ENCODE results near the gene KCNG2.
"Not testable (repeated sequence)": the region's sequence is repeated elsewhere in the genome, so short reads cannot be mapped to it uniquely, and the experiment has no call there.

Gene KCNG2

DNA sequence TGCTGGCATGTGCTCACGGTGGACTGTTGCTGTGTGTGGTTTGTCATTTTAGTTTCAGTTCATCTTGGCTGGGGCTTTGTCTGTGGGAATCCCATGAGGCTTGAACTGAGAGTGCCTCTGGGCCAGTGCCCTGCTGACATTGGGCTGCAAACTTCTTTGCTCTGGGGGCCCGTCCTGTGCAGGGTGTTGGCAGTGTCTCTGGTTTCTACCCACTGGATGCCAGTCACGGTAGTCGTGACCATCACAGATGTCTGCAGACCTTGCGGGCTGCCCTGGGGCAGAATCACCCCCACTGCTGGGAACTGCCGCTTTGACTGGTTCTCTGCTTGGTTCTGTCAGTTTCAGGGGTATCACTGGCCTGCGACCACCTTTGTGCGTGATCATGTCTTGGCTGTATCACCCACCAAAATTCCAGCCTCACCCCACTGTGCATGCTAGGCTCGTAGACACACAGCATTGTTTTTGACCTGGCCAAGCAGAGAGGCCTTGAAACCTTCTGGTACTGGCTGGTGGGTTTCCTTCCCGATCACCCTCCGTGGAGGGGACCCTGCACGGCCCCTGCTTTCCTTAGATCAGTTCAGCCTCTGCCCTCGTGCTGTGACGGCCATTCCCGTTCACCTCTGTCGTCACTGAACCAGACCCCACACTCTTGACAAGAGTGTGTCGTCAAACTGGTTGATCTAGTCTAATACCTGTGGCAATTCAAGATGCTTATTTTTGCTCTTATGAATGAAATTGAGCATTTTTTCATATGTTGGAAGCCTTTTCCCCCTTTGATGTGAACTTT lies 57.6 kb downstream of the KCNG2 start:
- DNase-seq = no peak

DNA sequence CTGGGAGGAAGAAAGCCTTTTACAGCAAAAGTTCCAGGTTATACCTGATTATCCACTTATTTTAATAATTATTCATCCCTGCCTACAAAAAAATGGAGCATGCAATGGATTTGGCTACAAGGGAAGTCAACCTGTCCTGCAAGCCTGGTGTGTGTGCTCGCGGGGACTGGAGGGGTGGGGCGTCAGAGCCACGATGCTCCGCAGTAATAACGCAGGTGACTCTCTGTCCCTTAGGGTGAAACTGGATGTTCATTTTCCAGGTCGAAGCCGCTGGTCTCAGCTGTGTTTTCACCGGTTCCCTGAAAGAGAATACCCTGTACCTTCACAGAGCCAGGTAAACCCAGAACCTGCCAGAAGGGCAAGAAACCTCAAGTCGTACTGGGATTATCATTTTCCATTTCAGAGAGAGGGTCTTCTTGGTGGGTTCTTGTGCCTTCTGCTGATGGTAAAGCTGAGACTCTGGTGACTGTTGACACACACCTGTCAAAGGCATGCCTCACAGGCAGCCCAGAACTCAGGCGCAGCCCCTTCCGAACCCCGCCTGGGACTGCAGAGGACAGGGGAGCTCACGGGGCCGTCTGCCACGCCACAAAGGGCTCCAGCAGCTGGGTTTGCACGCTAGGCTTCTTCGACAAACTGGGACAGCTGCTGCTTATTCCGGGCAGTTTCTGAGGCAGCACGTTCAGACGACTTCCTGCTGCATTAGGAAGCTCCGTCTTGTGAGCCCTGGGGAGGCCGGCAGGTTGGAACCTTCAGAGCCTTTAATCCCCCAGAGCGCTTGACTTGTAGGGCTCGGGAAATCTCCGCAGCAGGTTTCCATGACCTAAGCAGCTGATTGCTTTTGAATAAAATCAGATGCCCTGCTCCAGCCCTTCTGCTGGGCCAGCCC lies 58.6 kb downstream of the KCNG2 start:
- DNase-seq = peak; percentile 66

DNA sequence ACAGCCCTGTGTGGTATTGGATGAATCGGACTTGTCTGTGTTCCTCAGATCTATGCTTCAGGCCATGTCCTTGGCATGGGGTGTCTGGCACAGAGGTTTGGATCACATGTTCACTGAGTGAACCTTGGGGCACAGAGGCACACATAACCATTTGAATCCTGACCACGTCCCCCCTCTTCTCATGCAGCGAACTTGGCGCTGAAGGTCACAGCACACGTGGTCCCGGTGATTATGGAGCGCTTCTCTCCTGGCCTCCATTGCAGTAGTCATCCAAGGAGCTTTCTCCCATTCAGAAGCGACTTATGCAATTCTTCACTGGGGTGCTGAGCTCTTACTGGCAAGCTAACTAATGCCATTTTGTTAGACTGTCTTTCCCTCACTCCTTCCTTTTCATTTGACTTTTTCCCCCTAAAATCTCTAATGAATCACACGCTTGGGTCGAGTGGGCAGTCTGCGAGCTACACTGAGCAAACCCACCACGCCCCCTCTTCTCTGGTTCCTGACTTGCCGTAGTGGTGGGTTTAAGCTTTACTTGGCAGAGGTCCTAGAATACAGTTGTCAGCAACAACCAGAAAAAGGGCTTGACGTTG lies 59.4 kb downstream of the KCNG2 start:
- DNase-seq = peak; percentile 17

DNA sequence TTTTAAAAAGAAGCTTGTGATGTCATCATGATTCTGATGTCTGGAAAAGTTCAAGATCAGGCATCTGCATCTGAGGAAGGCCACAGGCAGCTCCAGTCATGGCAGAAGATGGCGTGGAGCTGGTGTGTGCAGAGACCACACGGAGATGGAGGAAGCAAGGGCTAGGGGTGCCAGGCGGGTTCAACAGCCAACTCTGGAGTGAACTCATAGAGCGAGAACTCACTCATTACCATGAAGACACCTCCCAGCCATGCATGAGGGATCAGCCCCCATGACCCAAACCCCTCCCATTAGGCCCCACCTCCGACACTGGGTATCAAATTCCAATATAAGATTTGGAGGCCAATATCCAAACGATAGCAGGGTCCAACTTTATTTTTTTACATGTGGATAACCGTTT lies 61.6 kb downstream of the KCNG2 start:
- DNase-seq = no peak

DNA sequence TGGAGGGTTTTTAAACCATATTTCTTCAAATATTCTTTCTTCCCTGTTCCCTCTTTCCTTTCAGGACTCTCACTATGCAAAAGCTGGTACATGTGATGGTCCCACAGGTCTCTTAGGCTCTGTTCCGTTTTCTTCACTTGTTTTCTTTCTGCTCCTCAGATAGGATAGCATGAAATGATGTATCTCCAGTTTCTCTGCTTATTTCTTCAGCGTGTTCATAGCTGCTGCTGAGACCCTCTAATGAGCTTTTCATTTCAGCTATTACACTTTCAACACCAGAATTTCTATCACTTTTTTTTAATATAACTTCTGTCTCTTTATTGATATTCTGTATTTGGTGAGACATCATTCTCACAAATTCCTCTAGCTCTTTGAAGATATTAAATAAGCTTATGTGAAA lies 63.9 kb downstream of the KCNG2 start:
- DNase-seq = no peak

DNA sequence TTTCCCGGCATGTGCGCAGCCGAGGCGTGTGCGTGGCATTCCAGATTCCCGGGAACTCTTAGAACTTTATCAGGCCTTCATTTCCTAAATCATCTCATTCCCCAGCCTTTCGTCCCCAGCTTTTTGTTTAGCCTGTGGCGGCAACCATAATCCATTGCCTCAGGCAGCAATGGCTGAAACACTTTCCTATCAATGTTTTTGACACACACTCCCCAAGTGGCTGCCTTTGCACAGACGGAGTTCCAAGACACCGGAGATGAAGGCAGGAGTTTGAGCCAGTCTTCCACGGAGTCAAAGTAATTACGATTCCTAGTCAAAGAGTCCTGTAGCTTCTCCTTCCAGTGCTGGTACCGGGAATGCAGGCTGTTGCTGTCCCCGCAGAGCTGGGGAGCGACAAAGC lies 64.8 kb downstream of the KCNG2 start:
- DNase-seq = no peak

DNA sequence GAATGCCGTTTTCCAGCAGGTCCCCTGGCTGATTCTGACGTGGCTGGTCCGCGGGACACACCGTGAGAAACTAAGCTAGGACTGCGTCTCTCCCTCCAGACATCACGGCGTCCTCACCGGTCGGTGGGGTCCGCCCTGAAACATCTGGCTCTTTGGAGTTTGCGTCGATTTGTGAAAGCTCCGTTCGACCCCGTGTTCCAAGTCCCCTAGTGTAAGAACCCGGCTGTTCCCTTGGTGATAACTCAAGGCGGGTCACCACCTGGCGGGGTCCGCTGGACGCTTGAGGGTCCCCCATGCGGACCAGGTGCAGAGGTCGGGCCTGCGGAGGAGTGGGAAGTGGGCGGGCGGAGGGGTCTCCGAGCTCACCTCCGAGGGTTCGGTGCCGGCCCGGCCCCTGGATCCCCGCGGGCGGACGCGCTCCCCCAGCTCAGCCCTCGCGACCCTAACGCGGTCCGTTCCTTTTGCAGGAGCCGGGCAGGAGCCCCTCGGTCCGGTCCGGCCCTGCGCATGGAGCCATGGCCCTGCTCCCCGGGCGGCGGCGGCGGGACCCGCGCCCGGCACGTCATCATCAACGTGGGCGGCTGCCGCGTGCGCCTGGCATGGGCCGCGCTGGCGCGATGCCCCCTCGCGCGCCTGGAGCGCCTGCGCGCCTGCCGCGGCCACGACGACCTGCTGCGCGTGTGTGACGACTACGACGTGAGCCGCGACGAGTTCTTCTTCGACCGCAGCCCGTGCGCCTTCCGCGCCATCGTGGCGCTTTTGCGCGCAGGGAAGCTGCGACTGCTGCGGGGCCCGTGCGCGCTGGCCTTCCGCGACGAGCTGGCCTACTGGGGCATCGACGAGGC lies 65.6 kb downstream of the KCNG2 start:
- no peak for DNase-seq

DNA sequence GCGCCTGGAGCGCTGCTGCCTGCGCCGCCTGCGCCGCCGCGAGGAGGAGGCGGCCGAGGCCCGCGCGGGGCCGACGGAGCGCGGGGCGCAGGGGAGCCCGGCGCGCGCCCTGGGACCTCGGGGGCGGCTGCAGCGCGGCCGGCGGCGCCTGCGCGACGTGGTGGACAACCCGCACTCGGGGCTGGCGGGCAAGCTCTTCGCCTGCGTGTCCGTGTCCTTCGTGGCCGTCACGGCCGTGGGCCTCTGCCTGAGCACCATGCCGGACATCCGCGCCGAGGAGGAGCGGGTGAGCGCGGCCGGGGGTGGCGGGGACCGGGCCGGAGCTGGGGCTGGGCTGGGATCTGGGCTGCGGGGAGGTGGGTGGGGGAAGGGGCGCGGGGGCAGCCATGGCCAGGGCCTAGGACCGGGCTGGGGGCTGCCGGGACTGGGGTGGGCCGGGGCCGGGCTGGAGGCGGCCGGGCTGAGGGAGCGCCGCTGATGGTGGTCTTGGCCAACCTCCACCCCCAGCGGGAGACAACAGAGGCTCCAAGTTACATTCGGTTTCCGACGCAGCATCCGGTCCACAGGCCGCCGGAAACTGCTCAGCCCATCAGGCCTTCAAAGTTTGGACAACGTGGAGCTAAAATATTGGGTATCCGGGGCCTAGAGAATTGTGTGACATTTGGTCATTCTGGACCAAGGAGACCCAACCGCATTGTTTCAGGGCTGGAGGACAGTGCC lies 66.4 kb downstream of the KCNG2 start:
- no peak for DNase-seq

DNA sequence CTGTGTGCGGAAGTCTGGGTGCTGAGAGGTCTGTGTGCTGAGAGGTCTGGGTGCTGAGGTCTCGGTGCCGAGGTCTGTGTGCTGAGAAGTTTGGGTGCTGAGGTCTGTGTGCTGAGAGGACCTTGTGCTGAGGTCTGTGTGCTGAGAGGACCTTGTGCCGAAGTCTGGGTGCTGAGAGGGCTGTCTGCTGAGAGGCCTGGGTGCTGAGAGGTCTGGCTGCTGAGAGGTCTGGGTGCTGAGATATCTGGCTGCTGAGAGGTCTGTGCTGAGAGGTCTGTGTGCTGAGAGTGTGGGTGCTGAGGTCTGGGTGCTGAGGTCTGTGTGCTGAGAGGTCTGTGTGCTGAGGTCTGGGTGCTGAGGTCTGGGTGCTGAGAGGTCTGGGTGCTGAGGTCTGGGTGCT lies 67.2 kb downstream of the KCNG2 start:
- DNase-seq = not testable (repeated sequence)

DNA sequence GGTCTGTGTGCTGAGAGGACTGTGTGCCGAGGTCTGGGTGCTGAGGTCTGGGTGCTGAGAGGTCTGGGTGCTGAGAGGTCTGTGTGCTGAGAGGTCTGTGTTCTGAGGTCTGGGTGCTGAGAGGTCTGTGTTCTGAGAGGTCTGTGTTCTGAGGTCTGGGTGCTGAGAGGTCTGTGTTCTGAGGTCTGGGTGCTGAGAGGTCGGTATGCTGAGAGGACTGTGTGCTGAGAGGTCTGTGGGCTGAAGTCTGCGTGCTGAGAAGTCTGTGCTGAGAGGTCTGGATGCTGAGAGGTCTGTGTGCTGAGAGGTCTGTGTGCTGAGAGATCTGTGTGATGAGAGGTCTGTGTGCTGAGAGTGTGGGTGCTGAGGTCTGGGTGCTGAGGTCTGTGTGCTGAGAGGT lies 68.2 kb downstream of the KCNG2 start:
- not testable (repeated sequence) for DNase-seq

DNA sequence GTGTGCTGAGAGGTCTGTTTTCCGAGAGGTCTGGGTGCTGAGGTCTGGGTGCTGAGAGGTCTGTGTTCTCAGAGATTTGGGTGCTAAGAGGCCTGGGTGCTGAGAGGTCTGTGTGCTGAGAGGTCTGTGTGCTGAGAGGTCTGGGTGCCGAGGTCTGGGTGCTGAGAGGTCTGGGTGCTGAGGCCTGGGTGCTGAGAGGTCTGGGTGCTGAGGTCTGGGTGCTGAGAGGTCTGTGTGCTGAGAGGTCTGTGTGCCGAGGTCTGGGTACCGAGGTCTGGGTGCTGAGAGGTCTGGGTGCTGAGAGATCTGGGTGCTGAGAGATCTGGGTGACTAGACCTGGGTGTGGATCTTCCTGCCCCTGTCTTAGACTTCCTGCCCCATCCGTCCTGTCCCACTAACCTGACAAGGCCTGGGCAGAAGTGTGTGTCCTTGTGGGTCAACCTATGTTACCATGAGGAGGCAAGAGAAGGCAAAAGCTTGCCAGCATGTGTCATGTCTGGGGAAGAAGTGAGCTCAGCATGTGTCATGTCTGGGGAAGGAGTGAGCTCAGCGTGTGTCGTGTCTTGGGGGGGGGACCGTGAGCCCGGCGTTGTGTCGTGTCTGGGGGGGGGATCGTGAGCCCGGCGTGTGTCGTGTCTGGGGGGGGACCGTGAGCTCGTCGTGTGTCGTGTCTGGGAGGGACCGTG lies 69.3 kb downstream of the KCNG2 start:
- no peak for DNase-seq

DNA sequence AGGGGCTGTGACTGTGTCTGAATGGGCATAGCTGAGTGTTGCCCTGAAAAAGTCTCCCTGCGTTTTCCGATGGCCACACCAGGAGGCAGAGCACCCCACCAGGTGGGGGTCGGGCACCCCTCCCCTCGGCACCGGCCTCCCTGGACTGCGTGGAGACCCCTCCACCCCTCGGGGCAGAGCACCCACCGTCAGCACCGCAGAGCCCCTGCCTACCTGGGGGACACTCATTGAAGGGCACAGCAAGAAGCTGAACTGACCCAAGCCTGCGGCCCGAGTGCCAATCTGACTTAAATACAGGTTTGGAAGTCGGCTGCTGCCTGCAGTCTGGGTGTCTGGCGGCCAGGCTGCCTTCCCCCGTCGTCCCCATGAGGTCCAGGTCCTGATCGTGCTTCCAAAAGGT lies 69.9 kb downstream of the KCNG2 start:
- DNase-seq = no peak

DNA sequence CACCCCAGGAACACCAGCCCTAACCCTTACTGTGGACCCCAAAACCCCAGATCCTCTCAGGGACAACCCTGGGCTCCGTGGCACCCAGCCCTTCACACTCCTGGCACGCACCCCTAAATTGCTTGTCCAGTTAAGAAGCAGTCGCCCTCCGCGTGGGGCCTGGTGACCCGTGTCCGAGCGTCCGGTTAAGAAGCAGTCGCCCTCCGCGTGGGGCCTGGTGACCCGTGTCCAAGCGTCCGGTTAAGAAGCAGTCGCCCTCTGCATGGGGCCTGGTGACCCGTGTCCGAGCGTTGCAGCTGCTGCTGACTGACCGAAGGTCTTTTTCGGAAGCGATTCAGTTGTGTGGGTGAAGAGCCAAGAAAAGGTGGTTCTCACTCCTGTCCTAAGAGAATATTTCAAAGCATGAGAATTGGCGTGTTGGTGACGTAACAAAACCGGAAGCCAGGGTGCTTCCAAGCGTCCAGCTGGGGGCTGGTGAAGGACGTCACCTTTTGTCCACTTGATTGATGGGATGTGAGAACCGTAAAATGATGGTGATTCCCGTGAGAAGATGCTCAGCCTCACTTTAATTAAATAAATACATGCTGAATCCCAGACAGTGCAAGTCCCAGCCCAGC lies 70.5 kb downstream of the KCNG2 start:
- no peak for DNase-seq

DNA sequence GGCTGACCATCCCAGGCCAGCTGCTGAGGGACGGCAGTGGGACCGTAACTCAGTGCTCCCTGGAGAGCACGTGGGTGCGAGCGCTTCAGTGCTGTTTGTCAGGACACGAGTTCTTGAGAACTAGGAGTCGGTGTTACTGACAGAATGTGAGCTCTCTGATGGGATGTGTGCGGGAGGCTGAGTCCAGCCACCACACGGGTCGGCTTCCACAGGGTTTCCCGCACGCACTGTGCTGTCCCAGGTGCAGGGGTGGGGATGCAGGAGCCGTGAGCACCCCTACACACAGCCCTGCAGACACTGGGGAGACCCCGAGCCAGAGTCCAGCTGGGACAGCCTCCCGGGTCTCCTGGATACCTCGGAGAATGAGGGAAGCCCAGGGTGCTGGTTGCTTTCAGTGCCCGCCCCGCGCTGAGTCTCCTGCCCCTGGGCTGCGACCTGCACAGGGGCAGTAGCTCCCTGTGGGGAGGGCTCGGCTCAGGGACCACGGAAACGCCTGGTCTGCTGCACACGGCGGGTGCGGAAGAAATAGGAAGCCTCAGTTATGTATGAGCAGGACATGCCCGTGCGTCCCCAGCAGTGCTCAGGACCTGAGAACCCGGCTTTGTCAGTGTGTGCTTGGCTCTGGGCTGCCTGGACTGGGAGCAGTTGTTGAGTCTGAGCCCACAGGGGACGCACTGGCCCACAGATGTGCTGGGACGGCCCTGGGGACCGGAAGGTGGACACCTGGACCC lies 71.2 kb downstream of the KCNG2 start:
- DNase-seq = no peak

DNA sequence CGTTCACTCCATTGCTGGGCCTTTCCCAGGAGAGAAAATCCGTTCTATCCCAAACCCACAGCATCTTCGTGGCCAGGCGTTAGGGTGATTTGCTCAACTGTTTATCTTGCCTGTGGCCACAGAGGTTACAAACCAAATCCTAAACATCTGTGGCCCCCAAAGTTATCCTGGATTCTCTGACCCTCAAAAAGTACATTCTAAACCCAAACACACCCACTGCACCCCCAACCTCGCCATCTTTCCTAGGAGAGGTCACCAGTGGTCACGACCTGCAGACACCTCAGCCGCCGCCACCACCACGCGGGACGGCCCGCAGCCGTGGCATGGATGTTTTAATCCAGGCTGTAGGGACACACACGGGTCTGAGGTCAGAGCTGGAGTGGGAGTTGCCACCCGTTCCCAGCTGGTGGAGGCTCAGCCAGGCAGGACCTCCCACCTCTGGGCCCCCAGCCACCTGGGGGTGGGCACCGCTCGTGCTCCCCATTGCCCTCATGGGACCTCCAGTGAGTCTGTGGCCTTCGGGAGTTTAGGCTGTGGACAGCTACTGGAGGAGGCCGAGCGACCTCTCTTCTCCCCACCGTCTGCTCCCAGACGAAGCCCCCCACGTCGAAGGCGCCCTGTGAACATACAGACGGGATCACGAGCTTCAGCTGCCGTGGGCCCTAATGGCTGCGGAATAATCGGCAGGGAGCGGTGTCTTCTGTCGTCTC lies 72.0 kb downstream of the KCNG2 start:
- no peak for DNase-seq

DNA sequence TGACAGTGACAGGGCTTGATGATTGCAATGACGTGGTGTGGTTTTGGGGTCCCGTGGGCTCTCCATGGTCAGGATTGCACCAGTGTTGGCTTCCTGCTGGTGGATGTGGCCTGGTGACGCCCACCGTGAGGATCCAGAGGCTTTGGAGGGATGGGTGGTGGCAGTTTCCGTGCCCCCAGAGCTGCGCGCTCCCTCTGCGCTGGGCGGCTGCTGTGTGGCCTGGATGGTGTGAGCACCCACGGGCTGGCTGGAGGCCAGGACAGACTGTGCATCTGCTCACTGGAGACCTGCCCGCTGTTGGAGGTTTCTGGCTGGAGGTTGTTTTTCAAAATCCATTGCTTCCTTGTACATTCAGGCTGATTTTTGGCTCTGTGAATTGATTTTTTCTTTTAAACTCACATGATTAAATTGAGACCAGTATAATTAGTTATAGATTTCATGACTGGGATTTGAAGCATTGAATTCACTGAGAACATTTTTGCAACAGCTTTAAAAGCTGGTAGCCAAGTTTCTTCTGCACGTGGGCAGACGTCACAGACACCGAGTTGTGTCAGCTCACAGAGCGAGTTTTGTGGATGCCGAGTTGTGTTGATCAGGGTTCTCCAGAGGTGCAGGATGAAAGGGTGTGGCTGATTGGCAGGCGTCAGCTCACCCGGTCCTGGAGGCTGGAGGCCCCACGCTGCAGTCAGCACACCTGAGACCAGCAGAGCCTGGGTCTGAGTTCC lies 72.7 kb downstream of the KCNG2 start:
- DNase-seq = peak; percentile 16

DNA sequence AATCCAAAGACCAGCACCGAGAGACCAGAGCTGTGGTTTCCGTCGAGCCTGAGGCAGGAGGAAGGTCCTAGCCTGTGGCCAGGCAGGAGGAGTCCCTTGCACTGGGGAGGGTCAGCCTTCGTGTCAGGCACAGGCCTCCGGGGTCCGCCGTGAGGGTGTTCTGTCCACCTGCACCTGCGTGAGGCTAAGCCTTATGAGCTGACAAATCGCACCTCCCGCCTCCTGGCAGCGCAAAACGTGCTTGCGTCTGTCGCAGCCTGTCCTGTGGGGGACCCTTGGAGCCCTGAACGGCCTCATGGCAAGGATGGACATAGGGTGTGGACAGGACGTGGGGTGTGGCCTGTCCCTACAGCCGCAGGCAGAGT lies 73.3 kb downstream of the KCNG2 start:
- no peak for DNase-seq

DNA sequence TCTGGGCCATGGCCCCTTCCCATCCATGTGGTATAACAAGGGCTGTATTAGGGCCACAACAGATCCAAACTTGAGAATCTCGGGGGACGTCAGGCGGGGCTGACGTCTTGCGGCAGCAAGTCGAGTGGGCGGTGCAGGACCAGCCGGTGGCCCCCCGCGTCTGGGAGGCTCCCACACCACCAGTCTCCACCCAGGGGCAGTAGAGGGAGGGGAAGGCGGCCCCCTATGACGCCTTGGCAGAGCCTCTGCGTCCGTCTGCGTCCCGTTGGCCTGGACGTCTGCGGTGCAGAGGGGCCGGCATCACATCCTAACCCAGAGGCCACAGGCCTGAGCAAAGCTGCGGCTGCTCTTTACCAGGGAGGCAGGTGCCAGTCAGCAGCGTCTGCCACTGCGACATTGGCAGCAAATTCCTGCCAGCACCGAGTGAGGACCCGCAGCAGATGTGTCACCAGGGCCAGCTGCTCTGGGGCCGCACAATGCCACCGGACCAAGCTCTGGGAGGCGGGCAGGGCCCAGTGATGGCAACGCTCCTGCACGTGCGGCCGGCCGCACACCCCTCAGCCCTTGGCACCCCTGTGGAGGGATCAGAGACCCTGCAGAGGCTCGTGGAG lies 73.8 kb downstream of the KCNG2 start:
- no peak for DNase-seq
